H9 (cell line): ENCODE results near the gene ACBD6. TPM values are rescaled to one million over a fixed set of nuclear protein-coding genes. Genes with fewer than 3 reads are reported as not detected.

Experiments
- DNase-seq: peaks from one replicate; pipeline ENCODE4 v3.0.0-alpha.2; 2017
- H2AFZ ChIP-seq: one replicate; pipeline ENCODE4 v1.6.1; 2013; ENCODE audit warnings: mild to moderate bottlenecking, low read length, control low read depth, moderate library complexity
- H2AK5ac ChIP-seq: 2 replicates; pipeline ENCODE4 v1.6.1; 2013; ENCODE audit warnings: low read length, control low read depth, mixed read lengths; ENCODE audit not compliant: insufficient read length
- H2BK120ac ChIP-seq: one replicate; pipeline ENCODE4 v1.6.1; 2013; ENCODE audit warnings: low read depth, mild to moderate bottlenecking, low read length, control low read depth, inconsistent platforms; ENCODE audit not compliant: poor library complexity, severe bottlenecking
- H2BK12ac ChIP-seq: 2 replicates; pipeline ENCODE4 v1.6.1; 2013; ENCODE audit warnings: low read length, control low read depth, mixed read lengths, low read depth; ENCODE audit not compliant: insufficient read length
- H2BK15ac ChIP-seq: 2 replicates; pipeline ENCODE4 v1.6.1; 2013; ENCODE audit warnings: low read depth, low read length, control low read depth
- H2BK20ac ChIP-seq: one replicate; pipeline ENCODE4 v1.6.1; 2013; ENCODE audit warnings: low read depth, mild to moderate bottlenecking, low read length, control low read depth, inconsistent platforms; ENCODE audit not compliant: poor library complexity, severe bottlenecking
- H2BK5ac ChIP-seq: 2 replicates; pipeline ENCODE4 v1.6.1; 2013; ENCODE audit warnings: low read length, control low read depth, mixed read lengths; ENCODE audit not compliant: insufficient read length
- H3K14ac ChIP-seq: 2 replicates; pipeline ENCODE4 v1.6.1; 2013; ENCODE audit warnings: low read length, control low read depth; ENCODE audit not compliant: insufficient read depth
- H3K18ac ChIP-seq: 2 replicates; pipeline ENCODE4 v1.6.1; 2013; ENCODE audit warnings: low read depth, mild to moderate bottlenecking, mixed read lengths, low read length, control low read depth; ENCODE audit not compliant: insufficient read length
- H3K23ac ChIP-seq: 2 replicates; pipeline ENCODE4 v1.6.1; 2013; ENCODE audit warnings: low read length, control low read depth, mixed read lengths, low read depth; ENCODE audit not compliant: insufficient read length
- H3K23me2 ChIP-seq: 2 replicates; pipeline ENCODE4 v1.6.1; 2013; ENCODE audit warnings: low read depth, mild to moderate bottlenecking, mixed read lengths, low read length, control low read depth; ENCODE audit not compliant: insufficient read length, poor library complexity, severe bottlenecking
- H3K27ac ChIP-seq: 2 replicates; pipeline ENCODE4 v1.5.1; 2013; ENCODE audit warnings: low read length, control low read depth, mixed read lengths, low read depth; ENCODE audit not compliant: insufficient read length
- H3K27me3 ChIP-seq: 2 replicates; pipeline ENCODE4 v1.6.1; 2013; ENCODE audit warnings: low read length, control low read depth, inconsistent platforms; ENCODE audit not compliant: insufficient read depth
- H3K4ac ChIP-seq: 2 replicates; pipeline ENCODE4 v1.6.1; 2013; ENCODE audit warnings: low read depth, mild to moderate bottlenecking, control low read depth, inconsistent platforms, low read length, moderate library complexity
- H3K4me1 ChIP-seq: 2 replicates; pipeline ENCODE4 v1.6.1; 2013; ENCODE audit warnings: low read length, control low read depth, inconsistent platforms; ENCODE audit not compliant: insufficient read depth
- H3K4me2 ChIP-seq: 2 replicates; pipeline ENCODE4 v1.6.1; 2013; ENCODE audit warnings: low read length, control low read depth, mixed read lengths; ENCODE audit not compliant: insufficient read length, insufficient read depth
- H3K56ac ChIP-seq: 2 replicates; pipeline ENCODE4 v1.6.1; 2013; ENCODE audit warnings: low read depth, mild to moderate bottlenecking, mixed read lengths, low read length, control low read depth; ENCODE audit not compliant: insufficient read length
- H3K79me1 ChIP-seq: 2 replicates; pipeline ENCODE4 v1.6.1; 2013; ENCODE audit warnings: low read depth, mild to moderate bottlenecking, moderate library complexity, low read length, control low read depth, inconsistent platforms; ENCODE audit not compliant: insufficient read depth, poor library complexity, severe bottlenecking
- H3K79me2 ChIP-seq: 2 replicates; pipeline ENCODE4 v1.6.1; 2013; ENCODE audit warnings: low read length, control low read depth, inconsistent platforms; ENCODE audit not compliant: insufficient read depth
- H3K9ac ChIP-seq: 2 replicates; pipeline ENCODE4 v1.6.1; 2013; ENCODE audit warnings: low read length, control low read depth, mixed read lengths; ENCODE audit not compliant: insufficient read length; ENCODE audit errors: extremely low read depth
- H3K9me3 ChIP-seq: one replicate; pipeline ENCODE4 v1.6.1; 2013; ENCODE audit warnings: low read depth, low read length, inconsistent platforms; ENCODE audit not compliant: control insufficient read depth
- H3T11ph ChIP-seq: one replicate; pipeline ENCODE4 v1.6.1; 2013; ENCODE audit warnings: mild to moderate bottlenecking, low read length, control low read depth, inconsistent platforms
- H4K20me1 ChIP-seq: one replicate; pipeline ENCODE4 v1.6.1; 2013; ENCODE audit not compliant: control insufficient read depth, insufficient read length, insufficient read depth
- H4K5ac ChIP-seq: 2 replicates; pipeline ENCODE4 v1.6.1; 2013; ENCODE audit warnings: low read depth, mild to moderate bottlenecking, mixed read lengths, low read length, control low read depth; ENCODE audit not compliant: insufficient read length
- H4K8ac ChIP-seq: replicated peaks from 2 replicates; pipeline ENCODE4 v1.6.1; 2013; ENCODE audit warnings: low read length, control low read depth, mixed read lengths, low read depth; ENCODE audit not compliant: insufficient read length
- H4K91ac ChIP-seq: 2 replicates; pipeline ENCODE4 v1.6.1; 2013; ENCODE audit warnings: low read depth, mild to moderate bottlenecking, moderate library complexity, mixed read lengths, low read length, control low read depth; ENCODE audit not compliant: insufficient read length
- H3K27ac Mint-ChIP-seq, 3 experiments: 2 replicates in 2 of 3; 3 replicates in 1 of 3; pipeline ENCODE4 v1.8.0; 2020 to 2021; ENCODE audit warnings: mixed read lengths in 3 of 3, mild to moderate bottlenecking in 1 of 3, moderate library complexity in 1 of 3
- H3K27me3 Mint-ChIP-seq: 2 replicates; pipeline ENCODE4 v1.8.0; 2021; ENCODE audit warnings: low read depth, mild to moderate bottlenecking, moderate library complexity, mixed read lengths
- H3K36me3 Mint-ChIP-seq, 3 experiments: 2 replicates in 2 of 3; 3 replicates in 1 of 3; pipeline ENCODE4 v1.8.0; 2020 to 2021; ENCODE audit warnings: low read depth in 3 of 3, mixed read lengths in 3 of 3; ENCODE audit not compliant: insufficient read depth in 1 of 3
- H3K4me1 Mint-ChIP-seq, 2 experiments: 2 replicates each; pipeline ENCODE4 v1.8.0; 2020; ENCODE audit warnings: mixed read lengths in 2 of 2
- H3K4me3 Mint-ChIP-seq, 2 experiments: 2 replicates in 1 of 2; 3 replicates in 1 of 2; pipeline ENCODE4 v1.8.0; 2020 to 2021; ENCODE audit warnings: mild to moderate bottlenecking in 2 of 2, mixed read lengths in 2 of 2, moderate library complexity in 1 of 2
- H3K9me3 Mint-ChIP-seq, 2 experiments: 2 replicates in 1 of 2; 3 replicates in 1 of 2; pipeline ENCODE4 v1.8.0; 2020; ENCODE audit warnings: mild to moderate bottlenecking in 2 of 2, mixed read lengths in 2 of 2, moderate library complexity in 1 of 2
- WGBS: extraction: QIAGEN DNeasy Blood & Tissue Kit; methylation state at CpG from one replicate; pipeline ENCODE4 v1.1.7; 2013; ENCODE audit warnings: missing lambda C conversion rate, low lambda C conversion rate, mixed read lengths; ENCODE audit not compliant: insufficient read length; ENCODE audit errors: extremely low coverage; 5-methylcytosine and 5-hydroxymethylcytosine counted together
- microRNA-seq: library from miRNA; unstranded; fragments of <30 nt; microRNA quantifications from one replicate; pipeline ENCODE4, GENCODE V29; 2020; ENCODE audit warnings: borderline microRNAs expressed
- total RNA-seq: library from RNA; stranded (reverse); gene quantifications from 2 replicates; pipeline ENCODE4 v1.2.1, GENCODE V29; 2021
- TF ChIP-seq, protein P1 (sequence below): fragments of 200-600 bp; sonication (generic); conservative IDR thresholded peaks from 3 replicates; pipeline ENCODE4 v1.8.0; 2021; ENCODE audit warnings: antibody characterized with exemption, mild to moderate bottlenecking

ACBD6 gene
- total RNA-seq, 1 experiment from 2014 or later = 51.4 TPM

DNA sequence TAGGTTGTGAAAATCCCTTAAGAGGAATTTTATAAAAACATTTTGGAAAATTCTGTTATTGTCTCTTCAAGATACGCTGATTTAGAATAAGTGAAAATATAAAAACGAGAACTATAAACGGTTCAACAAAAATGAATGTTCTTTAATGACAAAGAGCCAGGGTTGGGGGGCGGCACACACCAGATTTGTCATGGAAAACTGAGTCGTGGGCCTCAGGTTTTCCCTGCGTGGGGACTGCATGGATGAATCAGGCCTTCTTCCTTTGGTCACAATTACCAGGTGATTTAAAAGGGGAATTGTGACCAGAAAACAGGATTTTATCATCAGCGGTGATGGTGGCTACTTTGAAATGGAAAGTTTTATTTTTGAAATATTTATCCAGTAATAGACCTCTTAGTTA is 263.7 kb downstream of the ACBD6 start:
- no peak overlapping the region for H2BK5ac ChIP-seq

More for the DNA sequence above, 263.7 kb downstream of the ACBD6 start:
- Histone ChIP-seq H3K23ac (no peak overlapping the region), H2BK120ac (no peak overlapping the region), H4K20me1 (no peaks in the 10 kb centered on the region), H3K23me2 (peaks cover 23% of the 10 kb centered on the region), H2AK5ac (no peak overlapping the region), H3K4me2 (peak overlapping the region; percentile 9), H2BK20ac (no peak overlapping the region), H3T11ph (no peak overlapping the region), H3K79me2 (no peaks in the 10 kb centered on the region), H3K27ac (no peak overlapping the region), H3K4me1 (peaks cover 11% of the 10 kb centered on the region), H3K79me1 (no peaks in the 10 kb centered on the region), H3K18ac (no peak overlapping the region), H2BK12ac (no peak overlapping the region), H3K56ac (no peak overlapping the region), H4K5ac (no peak overlapping the region), H3K9me3 (no peaks in the 10 kb centered on the region), H4K91ac (no peak overlapping the region), H3K27me3 (peaks cover 38% of the 10 kb centered on the region), H2BK15ac (no peak overlapping the region), H3K4ac (no peak overlapping the region), H3K14ac (no peak overlapping the region), H3K9ac (no peak overlapping the region), H4K8ac (no peak overlapping the region), H2AFZ (no peak overlapping the region)
- no CpG with 5 or more reads among the region's 7 CpGs for WGBS
- peaks cover 74 to 87% of the 10 kb centered on the region in 2 experiments for H3K4me1 Mint-ChIP-seq
- H3K9me3 Mint-ChIP-seq = peaks cover 0 to 3% of the 10 kb centered on the region in 2 experiments; a peak in 1 of 5 replicates
- H3K27ac Mint-ChIP-seq = peak overlapping the region in 2 of 3 experiments; percentile 98 to 99; a peak in 5 of 7 replicates
- H3K4me3 Mint-ChIP-seq = peak overlapping the region; percentile 16 to 66; a peak in 4 of 5 replicates
- TF ChIP-seq, protein P1, sequence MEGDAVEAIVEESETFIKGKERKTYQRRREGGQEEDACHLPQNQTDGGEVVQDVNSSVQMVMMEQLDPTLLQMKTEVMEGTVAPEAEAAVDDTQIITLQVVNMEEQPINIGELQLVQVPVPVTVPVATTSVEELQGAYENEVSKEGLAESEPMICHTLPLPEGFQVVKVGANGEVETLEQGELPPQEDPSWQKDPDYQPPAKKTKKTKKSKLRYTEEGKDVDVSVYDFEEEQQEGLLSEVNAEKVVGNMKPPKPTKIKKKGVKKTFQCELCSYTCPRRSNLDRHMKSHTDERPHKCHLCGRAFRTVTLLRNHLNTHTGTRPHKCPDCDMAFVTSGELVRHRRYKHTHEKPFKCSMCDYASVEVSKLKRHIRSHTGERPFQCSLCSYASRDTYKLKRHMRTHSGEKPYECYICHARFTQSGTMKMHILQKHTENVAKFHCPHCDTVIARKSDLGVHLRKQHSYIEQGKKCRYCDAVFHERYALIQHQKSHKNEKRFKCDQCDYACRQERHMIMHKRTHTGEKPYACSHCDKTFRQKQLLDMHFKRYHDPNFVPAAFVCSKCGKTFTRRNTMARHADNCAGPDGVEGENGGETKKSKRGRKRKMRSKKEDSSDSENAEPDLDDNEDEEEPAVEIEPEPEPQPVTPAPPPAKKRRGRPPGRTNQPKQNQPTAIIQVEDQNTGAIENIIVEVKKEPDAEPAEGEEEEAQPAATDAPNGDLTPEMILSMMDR = no peak
- no peak for DNase-seq
- H3K36me3 Mint-ChIP-seq = no peaks in the 10 kb centered on the region
- H3K27me3 Mint-ChIP-seq = peaks cover 79% of the 10 kb centered on the region

Small RNA genes within 50 kb of the gene (microRNA-seq; reads per million reads assigned to microRNA genes)
- not detected for gene MIR3121

Other genes starting within 250 kb of the ACBD6 start
- gene OVAAL, start 56.4 kb upstream of the ACBD6 start, total RNA-seq = not detected in 2 replicates
- 34.1 and 35.1 TPM in 2 replicates for gene XPR1, start 129.4 kb upstream of the ACBD6 start, total RNA-seq